ENCODE data around the gene IRF2BP2. TPM values are rescaled to one million over a fixed set of nuclear protein-coding genes. Genes with fewer than 3 reads are reported as not detected.

The IRF2BP2 gene
- total RNA-seq, 1 donor from 2014 or later, result 199 TPM

DNA sequence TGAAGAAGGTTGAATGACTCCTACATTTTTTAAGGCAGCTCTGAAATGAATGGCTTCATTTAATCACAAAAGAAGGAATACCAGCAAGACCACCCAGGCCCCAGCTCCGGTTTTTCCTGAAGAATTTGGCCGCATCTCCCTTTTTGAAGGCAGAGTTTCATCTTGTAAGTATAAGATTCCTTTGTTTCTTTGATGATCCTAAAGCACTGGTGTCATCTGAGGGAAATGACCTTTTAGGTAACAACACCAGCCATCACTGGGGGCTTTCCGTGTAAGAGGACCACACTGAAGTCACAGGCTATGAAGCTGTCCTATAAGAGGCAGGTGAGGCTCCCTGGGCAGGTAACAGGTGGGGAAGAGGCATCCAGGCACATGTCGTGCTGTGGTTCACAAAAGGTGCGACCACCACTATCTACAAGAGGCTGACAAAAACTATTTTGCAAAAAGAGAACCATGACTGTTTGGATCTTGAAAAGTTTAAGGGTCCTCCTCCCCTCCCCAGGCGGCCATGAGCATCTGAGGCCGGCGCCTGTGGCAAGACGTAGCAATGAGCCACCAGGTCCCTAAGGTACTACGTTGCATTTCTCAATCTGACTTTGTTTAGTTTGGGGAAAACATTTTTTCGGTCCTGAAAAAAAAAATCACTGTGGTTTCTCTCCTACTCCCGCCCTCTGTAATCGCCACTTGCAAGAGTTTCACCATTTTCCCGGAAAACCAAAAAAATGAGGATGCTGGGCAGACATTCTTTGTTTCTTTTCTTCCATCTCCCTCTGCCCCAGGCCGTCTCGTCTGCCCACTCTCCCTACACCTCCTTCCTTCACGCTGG, 46.3 kb upstream of the IRF2BP2 start:
- TF ChIP-seq, protein P1, sequence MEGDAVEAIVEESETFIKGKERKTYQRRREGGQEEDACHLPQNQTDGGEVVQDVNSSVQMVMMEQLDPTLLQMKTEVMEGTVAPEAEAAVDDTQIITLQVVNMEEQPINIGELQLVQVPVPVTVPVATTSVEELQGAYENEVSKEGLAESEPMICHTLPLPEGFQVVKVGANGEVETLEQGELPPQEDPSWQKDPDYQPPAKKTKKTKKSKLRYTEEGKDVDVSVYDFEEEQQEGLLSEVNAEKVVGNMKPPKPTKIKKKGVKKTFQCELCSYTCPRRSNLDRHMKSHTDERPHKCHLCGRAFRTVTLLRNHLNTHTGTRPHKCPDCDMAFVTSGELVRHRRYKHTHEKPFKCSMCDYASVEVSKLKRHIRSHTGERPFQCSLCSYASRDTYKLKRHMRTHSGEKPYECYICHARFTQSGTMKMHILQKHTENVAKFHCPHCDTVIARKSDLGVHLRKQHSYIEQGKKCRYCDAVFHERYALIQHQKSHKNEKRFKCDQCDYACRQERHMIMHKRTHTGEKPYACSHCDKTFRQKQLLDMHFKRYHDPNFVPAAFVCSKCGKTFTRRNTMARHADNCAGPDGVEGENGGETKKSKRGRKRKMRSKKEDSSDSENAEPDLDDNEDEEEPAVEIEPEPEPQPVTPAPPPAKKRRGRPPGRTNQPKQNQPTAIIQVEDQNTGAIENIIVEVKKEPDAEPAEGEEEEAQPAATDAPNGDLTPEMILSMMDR (IDR thresholded peaks at IDR 0.05; ENCODE audit: partially characterized antibody, unreplicated experiment), result no peak
- no peaks in the 10 kb centered on the region for H3K9me3 Mint-ChIP-seq (ENCODE audit: unreplicated experiment)
- no peak for DNase-seq
- no peaks in the 10 kb centered on the region for H3K4me1 Mint-ChIP-seq (ENCODE audit: low read depth, unreplicated experiment)
- H3K36me3 Mint-ChIP-seq (ENCODE audit: unreplicated experiment), result peaks cover 5% of the 10 kb centered on the region
- H3K27ac Mint-ChIP-seq (ENCODE audit: unreplicated experiment), result no peak overlapping the region
- H3K27me3 Mint-ChIP-seq (ENCODE audit: unreplicated experiment), result peaks cover 1% of the 10 kb centered on the region
- H3K4me3 Mint-ChIP-seq (ENCODE audit: unreplicated experiment), result no peak overlapping the region

DNA sequence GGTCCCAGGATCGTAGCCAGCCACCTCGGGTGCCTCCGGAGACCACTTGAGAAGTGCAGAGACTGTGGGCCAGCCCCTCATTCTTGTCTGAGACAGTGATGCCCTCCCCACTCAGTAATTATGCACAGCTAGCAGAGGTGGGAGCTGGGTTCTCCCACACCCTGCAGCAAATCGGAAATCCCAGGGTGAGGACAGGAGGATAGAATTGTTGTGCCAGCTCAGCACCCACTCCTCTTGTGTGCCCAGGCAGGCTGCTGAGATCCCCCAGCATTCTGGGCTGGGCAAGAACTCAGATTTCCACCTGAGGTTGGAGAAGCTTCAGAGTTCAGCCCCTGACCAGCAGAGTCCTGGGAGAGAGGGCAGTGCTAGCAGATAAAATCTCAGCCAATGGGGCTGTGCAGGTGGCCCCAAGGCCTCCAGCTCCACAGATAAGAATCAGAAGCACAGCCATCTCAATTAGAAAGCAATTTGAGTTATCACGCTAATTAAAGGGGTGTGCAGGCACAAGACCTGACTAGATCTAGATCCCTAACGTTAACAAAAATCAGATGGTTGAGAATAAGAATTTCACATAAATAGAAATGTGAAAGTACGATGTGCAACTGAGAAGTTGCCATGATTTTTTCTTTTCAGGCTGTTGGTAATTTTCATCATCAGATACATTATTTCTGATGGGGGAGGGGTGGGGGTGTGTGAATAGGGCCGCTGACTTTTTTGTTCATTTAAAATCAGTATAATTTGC, 45.5 kb upstream of the IRF2BP2 start:
- Mint-ChIP-seq H3K27ac (ENCODE audit: unreplicated experiment) (no peak overlapping the region), H3K4me3 (ENCODE audit: unreplicated experiment) (no peak overlapping the region), H3K36me3 (ENCODE audit: unreplicated experiment) (peaks cover 4% of the 10 kb centered on the region), H3K27me3 (ENCODE audit: unreplicated experiment) (peaks cover 1% of the 10 kb centered on the region), H3K4me1 (ENCODE audit: low read depth, unreplicated experiment) (no peaks in the 10 kb centered on the region), H3K9me3 (ENCODE audit: unreplicated experiment) (no peaks in the 10 kb centered on the region)
- TF ChIP-seq, protein P1 (IDR thresholded peaks at IDR 0.05; ENCODE audit: partially characterized antibody, unreplicated experiment), result no peak
- DNase-seq, result no peak

DNA sequence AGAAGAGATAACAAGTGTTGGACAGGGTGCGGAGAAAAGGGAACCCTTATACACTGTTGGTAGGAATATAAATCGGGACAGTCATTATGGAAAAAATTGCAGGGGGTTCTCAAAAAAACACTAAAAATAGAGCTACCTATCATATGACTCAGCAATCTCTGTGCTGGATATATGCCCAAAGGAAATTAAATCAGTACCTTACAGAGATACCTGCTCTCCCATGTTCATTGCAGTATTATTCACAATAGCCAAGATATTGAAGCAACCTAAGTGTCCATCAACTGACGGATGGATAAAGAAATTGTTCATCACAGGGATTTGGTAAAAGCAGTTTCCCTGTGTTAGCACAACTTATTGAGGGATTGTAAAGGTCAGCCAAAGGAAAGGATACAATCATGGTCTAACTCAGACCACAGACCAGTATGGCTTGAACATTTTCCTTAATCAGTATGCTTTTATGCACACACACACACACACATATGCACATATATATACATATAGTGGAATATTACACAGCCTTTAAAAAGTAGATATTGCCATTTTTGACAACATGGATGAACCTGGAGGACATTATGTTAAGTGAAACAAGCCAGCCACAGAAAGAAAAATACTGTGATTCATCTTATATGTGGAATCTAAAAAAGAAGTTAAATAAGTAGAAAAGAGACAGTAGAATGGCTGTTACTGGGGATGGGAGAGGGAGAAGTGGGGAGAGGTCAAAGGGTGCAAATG, 44.2 kb upstream of the IRF2BP2 start:
- H3K9me3 Mint-ChIP-seq (ENCODE audit: unreplicated experiment), result no peaks in the 10 kb centered on the region

DNA sequence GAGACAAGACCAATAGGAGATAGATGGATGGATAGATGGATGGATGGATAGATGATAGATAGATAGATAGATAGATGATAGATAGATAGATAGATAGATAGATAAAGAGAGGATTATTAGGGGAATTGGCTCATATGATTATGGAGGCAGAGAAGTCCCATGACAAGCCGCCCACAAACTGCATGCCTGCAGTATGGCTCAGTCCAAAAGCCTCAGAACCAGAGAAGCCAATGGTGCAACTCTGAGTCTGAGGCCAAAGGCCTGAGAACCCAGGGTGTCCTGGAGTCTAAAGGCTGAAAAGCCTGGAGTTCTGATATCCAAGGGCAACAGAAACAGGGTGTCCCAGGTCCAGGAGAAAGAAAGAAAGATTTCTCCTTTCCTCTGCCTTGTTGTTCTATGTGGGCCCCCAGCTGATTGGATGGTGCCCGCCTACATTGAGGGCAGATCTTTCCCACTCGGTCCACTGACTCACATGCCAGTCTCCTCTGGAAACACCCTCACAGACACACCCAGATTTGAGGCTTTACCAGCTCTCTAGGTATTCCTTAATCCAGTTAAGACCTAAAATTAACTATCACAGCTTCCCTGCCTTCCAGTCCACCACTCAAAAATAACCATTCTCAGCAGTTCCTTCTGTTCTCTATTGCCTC, 39.6 kb upstream of the IRF2BP2 start:
- no peaks in the 10 kb centered on the region for H3K4me1 Mint-ChIP-seq (ENCODE audit: low read depth, unreplicated experiment)
- no peak overlapping the region for H3K4me3 Mint-ChIP-seq (ENCODE audit: unreplicated experiment)
- no peaks in the 10 kb centered on the region for H3K9me3 Mint-ChIP-seq (ENCODE audit: unreplicated experiment)
- no peaks in the 10 kb centered on the region for H3K36me3 Mint-ChIP-seq (ENCODE audit: unreplicated experiment)
- no peak for DNase-seq
- TF ChIP-seq, protein P1 (IDR thresholded peaks at IDR 0.05; ENCODE audit: partially characterized antibody, unreplicated experiment), result no peak
- H3K27me3 Mint-ChIP-seq (ENCODE audit: unreplicated experiment), result no peaks in the 10 kb centered on the region
- H3K27ac Mint-ChIP-seq (ENCODE audit: unreplicated experiment), result no peak overlapping the region

More for the DNA sequence above, 44.2 kb upstream of the IRF2BP2 start:
- TF ChIP-seq, protein P1 (IDR thresholded peaks at IDR 0.05; ENCODE audit: partially characterized antibody, unreplicated experiment), result no peak
- peaks cover 1% of the 10 kb centered on the region for H3K27me3 Mint-ChIP-seq (ENCODE audit: unreplicated experiment)
- DNase-seq, result no peak
- H3K4me1 Mint-ChIP-seq (ENCODE audit: low read depth, unreplicated experiment), result no peaks in the 10 kb centered on the region
- H3K4me3 Mint-ChIP-seq (ENCODE audit: unreplicated experiment), result no peak overlapping the region
- H3K27ac Mint-ChIP-seq (ENCODE audit: unreplicated experiment), result no peak overlapping the region
- H3K36me3 Mint-ChIP-seq (ENCODE audit: unreplicated experiment), result no peaks in the 10 kb centered on the region

Data from glutamatergic neuron (in vitro differentiated cells).